ENCODE results near the gene ATCAY.

GRCh38 chr19:3923096-3923758 is 42.7 kb downstream of the ATCAY start:
- no peak for TF ChIP-seq POLR2A (IDR thresholded peaks at IDR 0.05; ENCODE audit: low read depth, low read length)
- no peak for TF ChIP-seq CTCF (conservative IDR thresholded peaks at IDR 0.05; ENCODE audit: low read depth, low read length)
- no peak for TF ChIP-seq CEBPB (IDR thresholded peaks at IDR 0.05; ENCODE audit: low read depth, low read length)
- TF ChIP-seq USF2 (IDR thresholded peaks at IDR 0.05; ENCODE audit: low read depth, low read length): no peak
- TF ChIP-seq RAD21 (IDR thresholded peaks at IDR 0.05; ENCODE audit: low read length): no peak
- TF ChIP-seq MXI1 (IDR thresholded peaks at IDR 0.05; ENCODE audit: borderline replicate concordance, low read depth, low read length): no peak
- no peak for TF ChIP-seq RCOR1 (IDR thresholded peaks at IDR 0.05; ENCODE audit: insufficient replicate concordance, low read length)
- TF ChIP-seq MAFK (IDR thresholded peaks at IDR 0.05; ENCODE audit: low read depth, low read length): no peak
- no peak for TF ChIP-seq SMC3 (IDR thresholded peaks at IDR 0.05; ENCODE audit: low read depth, low read length)
